HG02973 (cell line): ENCODE data around the gene KREMEN1.

Experiments
- ATAC-seq: cut with Tn5 transposase; IDR thresholded peaks from one replicate; pipeline ENCODE4 v1.9.1; 2021; ENCODE audit warnings: moderate library complexity; ENCODE audit not compliant: unreplicated experiment

Gene KREMEN1

DNA sequence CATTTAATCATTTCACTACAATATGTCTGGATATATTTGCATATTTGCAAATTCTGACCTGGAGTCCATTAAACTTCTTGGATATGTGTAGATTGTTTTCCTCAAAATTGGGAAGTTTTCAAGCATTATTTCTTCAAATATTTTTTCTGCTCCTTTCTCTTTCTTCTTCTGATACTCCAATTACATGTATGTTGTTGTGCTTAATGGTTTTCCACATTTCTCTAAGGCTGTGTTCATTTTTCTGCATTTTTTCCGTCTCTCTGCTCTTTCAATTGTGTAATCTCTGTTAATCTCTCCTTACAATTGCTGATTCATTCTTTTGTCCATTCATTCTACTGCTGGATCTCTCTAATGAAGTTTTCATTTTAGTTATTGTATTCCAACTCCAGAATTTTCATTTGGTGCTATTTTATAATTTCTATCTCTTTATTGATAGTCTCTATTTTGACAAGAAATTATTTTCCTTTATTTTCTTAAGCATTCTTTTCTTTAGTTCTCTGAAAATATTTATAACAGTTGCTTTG is 102.5 kb downstream of the KREMEN1 start:
- no peak for ATAC-seq

DNA sequence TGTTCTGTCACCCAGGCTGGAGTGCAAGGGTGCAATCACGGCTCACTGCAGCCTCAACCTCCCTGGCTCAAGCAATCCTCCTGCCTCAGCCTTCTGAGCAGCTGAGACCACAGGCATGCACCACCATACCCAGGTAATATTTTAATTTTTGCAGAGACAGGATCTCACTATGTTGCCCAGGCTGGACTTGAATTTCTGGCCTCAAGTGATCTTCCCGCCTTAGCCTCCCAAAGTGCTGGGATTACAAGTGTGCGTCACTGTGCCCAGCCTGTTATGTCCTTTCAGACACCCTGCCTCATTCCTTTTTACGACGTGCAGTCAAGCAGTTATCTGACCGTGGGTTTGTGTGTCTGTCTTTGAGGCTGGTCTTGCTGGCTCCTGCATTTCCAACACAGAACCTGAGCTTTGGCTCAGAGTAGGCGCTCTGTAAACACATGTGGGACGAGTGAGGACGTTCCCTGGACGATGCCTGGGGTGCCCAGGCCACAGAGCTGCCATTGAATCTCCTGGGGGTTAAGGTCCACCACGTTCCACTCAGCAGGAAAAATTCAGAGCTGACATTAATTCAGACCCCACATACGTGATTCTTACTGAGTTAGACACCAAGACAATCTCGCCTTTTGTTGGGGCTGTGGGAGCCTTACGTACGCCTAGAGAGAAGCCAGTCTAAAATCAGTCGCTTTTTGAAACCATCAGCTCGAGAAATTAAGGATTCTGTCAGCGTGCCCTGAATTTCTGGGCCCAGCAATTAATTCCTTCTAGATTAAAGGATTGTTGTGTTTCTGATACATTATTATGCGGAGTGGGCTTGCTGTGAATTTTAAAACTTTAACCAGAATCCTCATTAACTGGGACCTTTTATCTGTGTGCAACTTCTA is 111.4 kb downstream of the KREMEN1 start:
- ATAC-seq = no peak

DNA sequence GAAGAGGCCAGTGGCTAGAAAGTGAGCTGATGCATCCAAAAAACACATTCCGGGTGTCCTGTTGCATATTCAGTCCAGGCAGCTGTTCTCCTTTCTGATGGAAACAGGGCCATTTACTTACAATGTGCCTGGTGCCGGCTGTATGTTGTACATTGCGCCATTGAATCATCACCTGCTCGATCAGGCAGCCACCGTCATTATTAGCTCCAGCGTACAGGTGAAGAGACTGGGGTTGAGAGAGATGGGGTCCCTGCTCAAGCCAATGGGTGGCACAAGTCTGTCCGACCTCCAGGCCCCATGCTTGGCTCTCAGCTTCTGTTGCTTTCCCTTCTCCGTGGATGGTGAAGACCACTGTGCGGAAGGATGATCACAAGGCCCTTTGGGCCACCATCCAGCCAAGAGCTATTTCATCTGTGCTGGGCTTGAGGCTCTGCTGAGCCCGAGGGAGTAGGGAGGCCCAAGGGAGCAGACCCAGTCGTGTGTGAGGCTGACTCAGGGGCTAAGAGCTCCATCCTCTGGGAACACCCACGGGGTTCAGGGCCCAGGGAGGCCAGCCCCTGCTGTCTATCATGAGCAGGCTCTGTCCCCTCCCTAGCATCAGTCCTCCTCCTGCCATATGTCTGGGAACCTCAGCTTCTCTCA is 112.1 kb downstream of the KREMEN1 start:
- no peak for ATAC-seq

DNA sequence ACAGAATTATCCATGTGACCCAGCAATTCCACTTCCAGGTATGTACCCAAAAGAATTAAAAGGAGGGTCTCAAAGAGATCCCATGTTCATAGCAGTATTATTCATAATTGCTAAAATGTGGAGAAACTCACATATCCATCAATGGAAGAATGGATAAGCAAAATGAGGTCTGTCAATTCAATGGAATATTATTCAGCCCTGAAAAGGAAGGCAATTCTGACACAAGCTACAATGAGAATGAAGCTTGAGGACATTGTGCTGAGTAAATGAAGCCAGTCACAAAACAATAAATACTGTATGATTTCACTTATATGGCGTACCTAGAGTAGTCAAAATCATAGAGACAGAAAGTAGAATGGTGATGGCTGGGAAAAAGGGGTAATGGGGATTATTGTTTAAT is 113.5 kb downstream of the KREMEN1 start:
- ATAC-seq = no peak

DNA sequence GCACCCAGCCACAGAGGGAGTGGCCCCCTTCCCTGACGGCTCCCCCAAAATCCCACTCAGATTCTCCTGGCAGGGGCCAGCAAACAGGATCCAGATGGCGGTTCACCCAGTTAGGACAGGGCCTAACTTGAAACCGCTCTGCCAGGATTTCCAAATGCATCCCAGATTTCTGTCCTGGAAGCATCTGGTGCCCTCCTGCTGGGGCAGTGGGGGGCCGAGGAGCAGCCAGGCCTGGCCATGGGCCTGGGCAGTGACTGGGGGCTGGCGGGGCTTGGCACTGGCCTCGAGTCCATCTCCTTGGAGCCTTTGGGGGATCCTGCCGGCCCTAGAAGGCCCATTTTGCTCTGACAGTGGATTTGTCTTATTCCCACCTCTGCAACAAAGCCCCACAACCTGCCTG is 115.0 kb downstream of the KREMEN1 start:
- ATAC-seq = no peak

DNA sequence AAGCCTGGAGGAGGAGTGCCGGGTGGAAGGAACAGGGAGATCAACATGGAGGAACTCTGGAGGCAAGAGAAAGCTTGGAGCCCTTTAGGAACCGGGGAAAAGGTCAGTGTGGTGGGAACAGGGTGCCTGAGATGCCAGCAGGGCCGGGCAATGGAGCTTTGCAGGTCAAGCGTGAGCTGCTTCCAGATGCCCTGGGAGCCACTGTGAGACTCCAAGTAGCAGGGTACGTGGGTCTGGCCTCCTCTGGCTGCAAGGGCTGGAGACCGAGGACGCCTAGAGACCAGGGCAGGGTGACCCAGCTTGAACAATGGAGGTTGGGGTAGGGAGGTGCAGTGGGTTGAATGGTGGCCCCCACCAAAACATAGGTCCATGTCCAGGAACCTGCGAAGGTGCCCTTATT is 117.2 kb downstream of the KREMEN1 start:
- ATAC-seq = no peak

DNA sequence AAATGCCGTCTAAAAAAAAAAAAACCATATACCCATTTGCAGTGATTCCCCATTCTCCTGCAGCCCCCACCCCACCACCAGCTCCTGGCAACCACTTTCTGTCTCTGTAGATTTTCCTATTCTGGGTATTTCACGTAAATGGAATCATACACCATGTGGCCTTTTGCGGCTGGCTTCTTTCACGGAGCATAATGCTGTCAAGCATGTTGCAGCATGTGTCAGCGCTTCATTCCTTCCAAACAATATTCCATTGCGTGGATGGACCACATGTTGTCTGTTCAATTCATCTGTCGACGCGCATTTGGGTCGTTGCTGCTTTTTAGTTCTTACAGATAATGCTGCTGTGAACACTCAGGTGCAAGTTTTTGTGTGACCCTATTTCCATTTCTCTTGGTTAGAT is 118.1 kb downstream of the KREMEN1 start:
- ATAC-seq = no peak

DNA sequence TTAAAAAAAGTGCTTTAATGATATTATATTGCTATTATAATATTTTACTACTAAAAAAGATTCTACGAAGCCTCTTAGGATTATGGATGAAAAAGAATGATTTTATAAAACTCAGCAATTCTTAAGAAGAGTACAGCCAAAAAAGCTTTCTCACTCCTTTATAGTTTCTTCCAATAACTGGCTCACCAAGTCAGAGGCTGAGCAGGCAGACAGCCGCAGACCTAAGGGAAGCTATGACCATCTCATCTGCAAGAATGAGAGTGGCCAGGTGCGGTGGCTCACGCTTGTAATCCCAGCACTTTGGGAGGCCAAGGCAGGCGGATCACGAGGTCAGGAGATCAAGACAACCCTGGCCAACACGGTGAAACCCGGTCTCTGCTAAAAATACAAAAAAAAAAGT is 120.2 kb downstream of the KREMEN1 start:
- no peak for ATAC-seq

DNA sequence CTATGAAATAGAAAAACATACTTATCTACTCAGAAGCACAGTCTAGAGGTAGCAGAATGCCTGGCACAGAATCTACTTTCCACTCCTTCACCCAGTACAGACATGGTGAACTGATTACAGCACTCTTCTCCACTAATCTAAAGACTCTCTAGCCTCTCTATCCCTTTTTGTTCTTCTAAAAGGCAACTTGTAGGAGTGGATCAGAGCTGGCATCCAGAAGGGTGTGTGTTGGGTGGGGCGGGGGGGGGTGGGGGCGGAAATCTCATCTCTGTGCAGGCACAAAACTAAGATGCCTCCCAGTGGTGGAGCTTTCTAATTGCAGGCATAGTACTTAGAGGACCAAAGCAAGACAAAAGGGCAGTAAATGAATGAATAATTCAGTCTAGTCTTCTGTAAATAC is 121.3 kb downstream of the KREMEN1 start:
- no peak for ATAC-seq

DNA sequence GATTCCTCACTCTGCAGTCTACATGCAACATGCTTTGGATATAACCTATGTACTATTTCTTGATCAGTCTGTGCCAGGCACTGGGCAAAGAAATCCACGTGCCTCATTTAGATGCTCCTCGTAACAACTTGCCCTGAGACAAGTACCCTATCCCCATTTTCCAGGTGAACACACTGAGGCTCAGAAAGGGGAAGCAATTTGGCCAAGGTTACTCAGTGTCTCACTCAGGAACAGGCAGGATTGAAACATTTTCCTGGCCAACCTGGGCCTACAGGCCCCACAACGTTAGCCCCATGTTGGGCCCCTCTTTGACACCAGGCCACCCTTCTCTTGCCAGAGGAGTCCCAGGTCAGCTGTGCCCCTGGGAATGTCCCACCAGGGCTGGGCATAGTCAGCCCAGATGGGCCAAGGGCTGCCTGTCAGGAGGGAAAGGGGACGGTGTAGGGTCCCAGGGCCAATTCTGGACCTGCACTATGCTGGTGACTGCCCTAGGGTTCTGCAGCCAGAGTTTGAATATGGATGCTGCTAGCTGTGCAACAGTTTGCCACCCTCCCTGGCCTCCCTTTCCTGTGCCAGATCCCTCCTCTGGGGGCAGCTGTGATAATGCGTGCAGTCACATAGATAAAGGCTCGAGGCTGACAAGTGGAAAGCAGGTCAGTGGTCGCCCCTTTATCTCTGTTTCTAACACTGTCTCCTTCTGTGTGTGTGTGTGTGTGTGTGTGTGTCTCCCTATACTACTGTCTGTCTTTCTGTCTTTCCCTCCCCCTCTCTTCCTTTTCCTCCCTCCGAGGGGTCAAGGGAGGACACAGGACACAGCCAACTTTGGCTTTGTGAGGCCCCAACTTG is 122.5 kb downstream of the KREMEN1 start:
- ATAC-seq = no peak

DNA sequence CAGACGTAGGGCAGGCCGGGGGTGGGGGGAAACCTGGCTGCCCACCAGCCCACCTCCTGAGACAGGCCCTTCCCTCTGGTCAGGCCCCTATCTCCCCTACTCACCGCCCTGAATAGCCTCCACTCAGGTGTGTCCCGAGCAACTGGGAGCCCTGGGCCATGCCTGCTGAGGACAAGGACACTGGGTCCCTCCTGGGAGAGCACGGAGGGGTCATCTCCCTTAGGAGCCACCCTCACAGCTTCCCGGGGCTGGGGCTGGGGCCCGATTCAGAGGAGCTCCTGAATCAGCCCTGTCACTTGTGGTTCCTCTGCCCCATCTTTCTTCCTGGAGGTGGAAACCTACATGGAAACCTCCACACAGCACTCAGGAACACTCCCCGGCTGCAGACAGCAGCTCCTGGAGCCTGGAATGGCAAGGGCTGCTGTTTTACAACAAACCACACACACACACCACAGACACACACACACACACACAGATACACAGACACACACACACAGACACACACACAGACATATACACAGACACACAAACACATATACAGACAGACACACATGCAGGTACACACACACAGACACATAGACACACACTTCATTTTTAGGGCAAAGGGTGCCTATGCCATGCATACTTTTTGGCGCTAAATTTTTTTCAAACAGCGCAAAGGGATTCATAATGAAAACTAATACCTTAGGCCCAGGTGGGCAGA is 123.3 kb downstream of the KREMEN1 start:
- no peak for ATAC-seq

DNA sequence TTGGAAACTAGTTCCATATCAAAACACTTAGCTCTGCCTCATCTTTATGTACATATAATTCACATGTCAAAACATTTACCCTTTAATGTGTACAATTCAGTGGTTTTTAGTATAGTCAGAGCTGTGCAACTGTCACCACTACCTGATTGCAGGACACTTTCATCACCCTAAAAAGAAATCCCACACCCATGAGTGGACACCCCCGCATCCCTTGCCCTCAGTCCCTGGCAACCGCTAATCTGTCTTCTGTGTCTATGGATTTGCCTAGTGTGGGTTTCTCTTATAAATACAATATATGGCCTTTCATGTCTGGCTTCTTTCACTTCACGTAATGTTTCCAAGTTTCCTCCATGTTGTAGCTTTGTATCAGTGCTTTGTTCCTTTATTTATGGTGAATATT is 124.3 kb downstream of the KREMEN1 start:
- ATAC-seq = no peak

DNA sequence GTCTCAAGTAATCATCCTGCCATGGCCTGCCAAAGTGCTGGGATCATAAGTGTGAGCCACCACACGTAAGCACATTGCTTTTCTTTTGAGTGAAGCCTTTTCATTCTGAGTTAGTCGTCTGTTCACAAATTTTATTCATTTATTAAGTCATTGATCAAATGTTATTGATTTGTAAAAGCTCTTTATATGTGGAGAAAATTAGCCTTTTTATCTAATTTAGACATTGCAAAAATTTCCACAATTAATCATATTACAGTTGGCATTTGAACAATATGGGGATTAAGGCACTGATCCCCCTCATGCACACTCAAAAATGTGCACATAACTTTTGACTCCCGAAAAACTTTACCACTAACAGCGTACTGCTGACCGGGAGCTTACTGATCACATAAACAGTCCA is 125.4 kb downstream of the KREMEN1 start:
- ATAC-seq = no peak

DNA sequence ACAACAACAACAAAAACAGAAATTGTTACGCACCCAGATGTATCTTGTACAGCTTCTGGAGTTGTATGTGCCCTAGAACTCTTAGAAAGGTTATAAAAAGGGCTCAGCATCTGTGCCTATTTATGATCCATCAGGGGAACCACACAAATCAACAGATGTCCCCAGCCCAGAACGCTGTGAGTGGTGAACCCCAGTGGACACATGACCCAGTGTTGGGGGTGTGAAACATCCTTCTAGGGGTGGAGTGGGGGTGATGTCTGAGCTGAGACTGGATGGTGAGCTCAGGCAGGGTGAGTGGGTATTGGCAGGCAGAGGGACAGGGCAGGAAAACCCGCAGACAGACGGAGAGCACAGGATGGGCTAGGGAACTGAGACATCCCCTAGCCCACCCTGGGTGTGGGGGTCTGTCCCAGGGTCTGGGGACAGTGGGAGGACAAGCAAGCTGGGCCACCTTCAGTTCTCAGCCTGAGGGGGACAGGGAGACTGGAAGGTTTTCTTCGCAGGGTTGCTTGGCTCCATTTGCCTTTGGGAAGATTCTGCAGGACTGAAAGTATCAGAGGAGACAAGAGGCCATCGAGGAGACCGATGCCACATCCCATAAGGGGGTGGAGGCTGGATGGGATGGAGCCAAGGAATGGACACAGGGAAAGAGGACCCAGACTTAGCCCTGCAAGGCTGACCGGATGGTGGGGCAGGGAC is 127.0 kb downstream of the KREMEN1 start:
- ATAC-seq = no peak

DNA sequence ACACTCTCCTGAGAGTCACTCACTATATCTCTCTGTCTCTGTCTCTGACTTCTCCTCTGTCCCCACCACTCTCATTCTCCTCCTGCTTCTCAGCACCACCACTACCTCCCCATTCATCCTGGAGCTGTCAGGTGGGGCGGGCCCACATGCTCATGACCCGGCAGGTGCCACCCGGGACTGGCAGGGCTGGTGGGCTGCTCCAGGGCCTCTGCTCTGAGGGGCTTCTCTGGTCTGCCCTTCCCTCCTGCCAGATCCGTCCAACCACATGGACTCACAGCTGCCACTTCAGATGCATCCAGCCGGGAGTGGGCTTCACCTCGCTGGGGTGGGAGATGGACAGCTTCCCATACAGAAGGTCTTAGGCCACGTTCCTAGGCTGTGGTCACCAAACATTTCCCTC is 128.1 kb downstream of the KREMEN1 start:
- ATAC-seq = no peak

DNA sequence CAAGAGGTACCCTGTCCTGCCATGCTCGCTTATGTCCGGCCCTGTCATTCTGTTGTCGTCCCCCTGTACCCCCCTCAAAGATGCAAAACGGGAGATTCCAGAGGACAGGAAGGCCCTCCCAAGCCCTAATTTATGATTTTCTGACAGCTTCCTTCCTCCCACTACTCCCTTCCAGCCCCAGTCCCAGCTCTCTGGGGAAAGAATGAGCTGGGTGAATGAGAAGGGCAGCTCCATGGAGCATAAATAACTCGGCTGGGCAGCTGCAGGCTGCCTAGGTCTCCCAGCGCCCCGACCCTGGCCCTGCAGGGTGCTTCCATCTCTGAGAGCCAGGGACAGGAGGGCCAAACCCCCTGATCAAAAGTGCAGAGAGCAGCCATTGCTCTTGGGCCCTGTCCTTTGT is 128.9 kb downstream of the KREMEN1 start:
- ATAC-seq = no peak

DNA sequence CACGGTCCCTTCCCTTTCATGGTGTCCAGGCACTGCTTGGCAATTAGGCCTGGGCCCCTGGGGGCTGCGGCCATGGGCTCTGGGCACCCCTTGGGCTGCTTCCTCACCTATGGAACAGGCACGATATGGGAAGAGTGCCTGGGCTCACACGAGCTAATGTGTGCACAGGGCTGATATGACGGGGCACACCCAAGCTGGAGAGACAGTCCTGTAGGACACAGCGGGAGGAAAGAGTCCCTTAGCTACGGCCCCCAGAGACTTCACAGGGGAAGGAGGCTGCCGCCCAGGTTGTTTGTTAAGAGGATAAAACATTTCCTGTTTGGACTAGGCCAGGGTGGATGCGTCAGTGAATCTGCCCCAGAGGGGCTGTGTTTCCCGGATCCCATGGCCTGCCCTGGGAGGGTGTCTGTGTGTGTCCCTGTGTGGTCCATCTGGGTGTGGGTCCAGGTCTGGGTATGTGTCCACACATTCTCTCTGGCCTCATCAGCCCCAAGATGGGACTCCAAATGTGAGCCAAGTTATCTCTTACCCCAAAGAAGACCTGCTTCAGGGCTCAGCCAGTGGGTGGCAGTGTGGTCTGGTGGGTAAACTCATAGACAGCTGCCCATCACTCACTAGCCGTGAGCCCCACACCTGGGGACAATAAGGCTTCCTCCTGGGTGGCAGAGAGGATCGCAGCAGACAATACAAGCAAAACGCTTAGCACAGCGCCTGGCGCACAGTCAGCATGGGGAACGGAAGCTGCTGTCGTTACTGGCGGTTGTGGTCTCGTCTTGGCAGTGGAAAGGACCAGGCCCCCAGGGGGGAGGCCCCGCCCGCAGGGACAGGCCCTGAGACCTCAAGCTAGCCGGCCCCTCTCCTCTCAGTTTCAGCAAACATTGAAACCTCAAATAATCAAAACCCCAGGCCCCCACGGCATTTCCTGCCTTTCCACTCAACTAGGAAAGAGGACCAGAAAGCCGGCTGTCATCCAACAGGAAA is 129.7 kb downstream of the KREMEN1 start:
- ATAC-seq = peak; percentile 52

DNA sequence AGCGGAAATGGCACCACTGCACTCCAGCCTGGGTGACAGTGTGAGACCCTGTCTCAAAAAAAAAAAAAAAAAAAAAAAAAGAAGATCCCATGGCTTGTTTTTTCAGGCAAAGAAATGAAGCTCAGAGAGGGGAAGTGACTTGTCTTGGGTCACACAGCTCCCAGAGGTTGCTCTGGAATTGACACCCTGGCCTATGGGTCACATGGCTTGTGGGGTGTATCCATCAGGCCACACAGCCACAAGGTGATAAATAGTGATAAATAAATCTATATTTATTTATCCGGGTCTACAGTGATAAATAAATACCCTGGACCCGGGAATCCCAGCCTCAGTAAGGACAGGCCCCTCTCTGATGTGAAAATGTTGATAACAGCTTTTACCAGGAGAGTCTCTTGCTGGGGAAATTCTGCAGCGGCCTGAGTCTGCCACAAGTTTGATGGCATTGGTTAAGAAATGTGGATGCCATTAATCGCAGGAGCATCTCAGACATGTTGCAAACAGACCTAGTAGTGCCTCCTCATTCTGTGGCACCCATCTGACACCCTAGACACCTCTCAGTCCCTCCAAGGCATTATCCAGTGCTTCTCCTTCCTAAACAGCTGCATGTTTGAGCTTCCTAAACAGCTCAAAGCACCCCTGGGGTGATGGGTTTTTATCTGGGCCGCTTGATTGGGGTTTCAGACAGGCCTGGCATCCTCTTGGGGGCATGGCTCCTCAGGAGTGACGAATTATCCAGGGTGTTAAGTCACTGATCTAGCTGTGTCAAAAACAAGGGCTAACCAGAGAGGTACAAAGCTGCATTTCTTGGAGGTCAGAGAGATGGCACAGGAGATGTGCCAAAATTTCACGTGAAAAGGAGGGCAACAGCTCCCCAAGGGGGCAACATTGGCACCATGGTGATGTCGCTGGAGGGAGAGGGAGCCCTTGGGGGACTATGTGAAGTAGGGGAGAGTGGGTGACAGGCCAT is 130.9 kb downstream of the KREMEN1 start:
- ATAC-seq = no peak
